Measurements from ENCODE around the gene VWA5B2.

Gene VWA5B2

DNA sequence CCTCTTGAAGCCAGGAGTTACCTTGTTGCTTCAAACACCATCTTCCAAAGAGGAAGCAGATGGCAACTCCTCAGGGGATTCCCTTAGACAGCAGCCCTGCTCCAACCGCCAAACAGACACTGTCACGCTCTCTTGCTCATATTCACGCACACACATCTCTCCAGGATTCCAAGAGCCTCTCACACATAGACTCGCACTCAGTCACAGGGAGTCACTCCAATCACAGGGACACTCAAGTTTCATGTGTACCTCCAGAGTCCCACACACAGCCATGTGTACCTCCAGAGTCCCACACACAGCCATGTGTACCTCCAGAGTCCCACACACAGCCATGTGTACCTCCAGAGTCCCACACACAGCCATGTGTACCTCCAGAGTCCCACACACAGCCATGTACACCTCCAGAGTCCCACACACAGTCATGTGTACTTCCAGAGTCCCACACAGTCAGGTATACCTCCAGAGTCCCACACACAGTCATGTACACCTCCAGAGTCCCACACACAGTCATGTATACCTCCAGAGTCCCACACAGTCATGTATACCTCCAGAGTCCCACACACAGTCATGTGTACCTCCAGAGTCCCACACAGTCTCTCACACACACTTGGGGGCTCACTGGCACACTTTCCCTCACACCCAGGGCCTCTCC lies 6.1 kb downstream of the VWA5B2 start:
- H3K4me1 ChIP-seq (ENCODE audit: low read length), result no peaks in the 10 kb centered on the region
- TF ChIP-seq EZH2phosphoT487 (IDR thresholded peaks at IDR 0.05; ENCODE audit: low read depth), result no peak
- TF ChIP-seq, protein P1, sequence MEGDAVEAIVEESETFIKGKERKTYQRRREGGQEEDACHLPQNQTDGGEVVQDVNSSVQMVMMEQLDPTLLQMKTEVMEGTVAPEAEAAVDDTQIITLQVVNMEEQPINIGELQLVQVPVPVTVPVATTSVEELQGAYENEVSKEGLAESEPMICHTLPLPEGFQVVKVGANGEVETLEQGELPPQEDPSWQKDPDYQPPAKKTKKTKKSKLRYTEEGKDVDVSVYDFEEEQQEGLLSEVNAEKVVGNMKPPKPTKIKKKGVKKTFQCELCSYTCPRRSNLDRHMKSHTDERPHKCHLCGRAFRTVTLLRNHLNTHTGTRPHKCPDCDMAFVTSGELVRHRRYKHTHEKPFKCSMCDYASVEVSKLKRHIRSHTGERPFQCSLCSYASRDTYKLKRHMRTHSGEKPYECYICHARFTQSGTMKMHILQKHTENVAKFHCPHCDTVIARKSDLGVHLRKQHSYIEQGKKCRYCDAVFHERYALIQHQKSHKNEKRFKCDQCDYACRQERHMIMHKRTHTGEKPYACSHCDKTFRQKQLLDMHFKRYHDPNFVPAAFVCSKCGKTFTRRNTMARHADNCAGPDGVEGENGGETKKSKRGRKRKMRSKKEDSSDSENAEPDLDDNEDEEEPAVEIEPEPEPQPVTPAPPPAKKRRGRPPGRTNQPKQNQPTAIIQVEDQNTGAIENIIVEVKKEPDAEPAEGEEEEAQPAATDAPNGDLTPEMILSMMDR (IDR thresholded peaks at IDR 0.05; ENCODE audit: low read depth, low read length), result no peak
- H3K27ac ChIP-seq (ENCODE audit: low read length), result no peak overlapping the region
- H3K79me2 ChIP-seq (ENCODE audit: low read length), result no peaks in the 10 kb centered on the region
- H3K4me2 ChIP-seq (ENCODE audit: low read length), result no peak overlapping the region
- H3K4me3 ChIP-seq (ENCODE audit: low read length), result no peak overlapping the region
- H2AFZ ChIP-seq (ENCODE audit: low read depth, low read length), result no peak overlapping the region
- no peaks in the 10 kb centered on the region for H3K27me3 ChIP-seq (ENCODE audit: low read depth, low read length)
- no peaks in the 10 kb centered on the region for H3K9me3 ChIP-seq (ENCODE audit: insufficient read depth, low read length)
- H4K20me1 ChIP-seq (ENCODE audit: insufficient read depth, low read length), result no peaks in the 10 kb centered on the region
- H3K36me3 ChIP-seq (replicated peaks; ENCODE audit: low read depth, low read length), result no peaks in the 10 kb centered on the region
- H3K9ac ChIP-seq (ENCODE audit: low read length), result no peak overlapping the region

DNA sequence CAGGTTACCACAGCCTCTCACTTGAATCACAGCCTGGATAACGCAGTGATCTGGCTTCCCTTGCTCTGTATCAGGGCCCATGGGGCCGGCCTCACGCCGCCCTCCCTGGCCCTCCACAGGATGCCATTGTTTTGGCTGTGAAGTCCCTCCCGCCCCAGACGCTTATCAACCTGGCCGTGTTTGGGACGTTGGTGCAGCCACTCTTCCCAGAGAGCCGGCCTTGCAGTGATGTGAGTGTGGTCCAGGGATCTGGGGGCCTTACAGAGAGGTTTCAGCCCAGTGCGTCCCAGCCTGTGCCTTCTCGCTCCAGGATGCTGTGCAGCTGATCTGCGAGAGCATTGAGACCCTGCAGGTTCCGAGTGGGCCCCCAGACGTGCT lies 6.6 kb downstream of the VWA5B2 start:
- Histone ChIP-seq H3K4me1 (ENCODE audit: low read length) (no peaks in the 10 kb centered on the region), H3K4me2 (ENCODE audit: low read length) (no peak overlapping the region), H3K9ac (ENCODE audit: low read length) (no peak overlapping the region), H3K27me3 (ENCODE audit: low read depth, low read length) (no peaks in the 10 kb centered on the region), H4K20me1 (ENCODE audit: insufficient read depth, low read length) (no peaks in the 10 kb centered on the region), H2AFZ (ENCODE audit: low read depth, low read length) (no peak overlapping the region), H3K27ac (ENCODE audit: low read length) (no peak overlapping the region), H3K9me3 (ENCODE audit: insufficient read depth, low read length) (no peaks in the 10 kb centered on the region), H3K4me3 (ENCODE audit: low read length) (no peak overlapping the region), H3K79me2 (ENCODE audit: low read length) (no peaks in the 10 kb centered on the region), H3K36me3 (replicated peaks; ENCODE audit: low read depth, low read length) (no peaks in the 10 kb centered on the region)
- no peak for TF ChIP-seq EZH2phosphoT487 (IDR thresholded peaks at IDR 0.05; ENCODE audit: low read depth)
- TF ChIP-seq, protein P1 (IDR thresholded peaks at IDR 0.05; ENCODE audit: low read depth, low read length), result no peak

- Histone ChIP-seq H3K27ac (ENCODE audit: low read length) (no peak overlapping the region), H3K36me3 (replicated peaks; ENCODE audit: low read depth, low read length) (no peaks in the 10 kb centered on the region), H3K27me3 (ENCODE audit: low read depth, low read length) (no peaks in the 10 kb centered on the region), H3K9me3 (ENCODE audit: insufficient read depth, low read length) (no peaks in the 10 kb centered on the region), H3K4me3 (ENCODE audit: low read length) (no peak overlapping the region), H4K20me1 (ENCODE audit: insufficient read depth, low read length) (no peaks in the 10 kb centered on the region), H3K4me1 (ENCODE audit: low read length) (no peaks in the 10 kb centered on the region), H3K4me2 (ENCODE audit: low read length) (no peak overlapping the region), H2AFZ (ENCODE audit: low read depth, low read length) (no peak overlapping the region), H3K9ac (ENCODE audit: low read length) (no peak overlapping the region), H3K79me2 (ENCODE audit: low read length) (no peaks in the 10 kb centered on the region)
- no peak for TF ChIP-seq EZH2phosphoT487 (IDR thresholded peaks at IDR 0.05; ENCODE audit: low read depth)
Observed at GRCh38 chr3:184236636-184237035, 7.3 kb downstream of the VWA5B2 start.

DNA sequence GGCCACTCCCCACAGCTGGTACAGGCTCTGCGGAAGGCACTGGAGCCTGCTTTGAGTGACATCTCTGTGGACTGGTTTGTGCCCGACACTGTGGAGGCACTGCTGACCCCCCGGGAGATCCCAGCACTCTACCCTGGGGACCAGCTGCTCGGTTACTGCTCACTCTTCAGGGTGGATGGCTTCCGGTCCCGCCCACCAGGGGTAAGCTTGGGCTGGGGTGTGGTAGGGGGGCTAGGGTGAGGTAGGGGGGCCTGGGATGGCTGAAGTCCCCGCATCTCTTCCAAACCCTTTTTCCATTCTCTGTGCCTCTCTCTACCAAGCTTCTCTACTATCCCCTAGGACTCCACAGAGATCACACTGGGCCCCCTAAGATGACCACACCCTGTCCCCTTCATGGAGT lies 7.8 kb downstream of the VWA5B2 start:
- H3K27ac ChIP-seq (ENCODE audit: low read length), result no peak overlapping the region
- no peak overlapping the region for H3K4me2 ChIP-seq (ENCODE audit: low read length)
- peaks cover 3% of the 10 kb centered on the region for H3K36me3 ChIP-seq (replicated peaks; ENCODE audit: low read depth, low read length)
- H3K79me2 ChIP-seq (ENCODE audit: low read length), result no peaks in the 10 kb centered on the region
- no peaks in the 10 kb centered on the region for H3K9me3 ChIP-seq (ENCODE audit: insufficient read depth, low read length)
- no peak overlapping the region for H3K4me3 ChIP-seq (ENCODE audit: low read length)
- TF ChIP-seq EZH2phosphoT487 (IDR thresholded peaks at IDR 0.05; ENCODE audit: low read depth), result no peak
- TF ChIP-seq, protein P1 (IDR thresholded peaks at IDR 0.05; ENCODE audit: low read depth, low read length), result no peak
- no peaks in the 10 kb centered on the region for H4K20me1 ChIP-seq (ENCODE audit: insufficient read depth, low read length)
- no peaks in the 10 kb centered on the region for H3K27me3 ChIP-seq (ENCODE audit: low read depth, low read length)
- no peak overlapping the region for H2AFZ ChIP-seq (ENCODE audit: low read depth, low read length)
- no peaks in the 10 kb centered on the region for H3K4me1 ChIP-seq (ENCODE audit: low read length)
- H3K9ac ChIP-seq (ENCODE audit: low read length), result no peak overlapping the region
